Esophagus muscularis mucosa (tissue), 4 donors: ENCODE results near the gene BSCL2. TPM values are rescaled to one million over a fixed set of nuclear protein-coding genes. Genes with fewer than 3 reads are reported as not detected.

Experiments used
- DNase-seq: peaks from one replicate; pipeline ENCODE4 v3.0.0-alpha.2; 2017; ENCODE audit errors: extremely low spot score
- H3K27ac ChIP-seq, 4 donors: fragments of 200-600 bp; sonication (generic); replicated peaks in 1 of 4; 1 replicate in 3 of 4; 2 replicates in 1 of 4; pipeline ENCODE4 v1.5.1; 2016 to 2019; ENCODE audit warnings: mild to moderate bottlenecking in 1 of 4
- H3K27me3 ChIP-seq, 4 donors: fragments of 200-600 bp; sonication (generic); one replicate each; pipeline versions ENCODE4 v1.5.1 to v1.6.0; 2016 to 2019
- H3K36me3 ChIP-seq, 4 donors: fragments of 200-600 bp; sonication (generic); one replicate each; pipeline ENCODE4 v1.5.1; 2016 to 2019
- H3K4me1 ChIP-seq, 4 donors: fragments of 200-600 bp; sonication (generic); one replicate each; pipeline ENCODE4 v1.5.1; 2016 to 2019
- H3K4me3 ChIP-seq, 4 donors: fragments of 200-600 bp; sonication (generic); 1 replicate in 2 of 4; 2 replicates in 2 of 4; pipeline ENCODE4 v1.5.1; 2016 to 2019; ENCODE audit warnings: mild to moderate bottlenecking in 4 of 4, moderate library complexity in 1 of 4
- H3K9me3 ChIP-seq, 4 donors: fragments of 200-600 bp; sonication (generic); 1 replicate in 3 of 4; 2 replicates in 1 of 4; pipeline ENCODE4 v1.5.1; 2016 to 2019
- CTCF ChIP-seq, 3 experiments: fragments of 200-600 bp in 2 of 3; fragments of 450-650 bp in 1 of 3; sonication (generic) in 2 of 3; IDR thresholded peaks; one replicate each; pipeline ENCODE4 v1.5.1; 2017 to 2019; ENCODE audit warnings: antibody characterized with exemption in 3 of 3, mild to moderate bottlenecking in 2 of 3, moderate library complexity in 1 of 3
- EP300 ChIP-seq: sonication (generic); formaldehyde crosslinking; IDR thresholded peaks from one replicate; pipeline ENCODE4 v1.6.1; 2017; ENCODE audit warnings: antibody characterized with exemption
- POLR2A ChIP-seq: fragments of 450-650 bp; IDR thresholded peaks from one replicate; pipeline ENCODE4 v1.6.1; 2017; ENCODE audit warnings: antibody characterized with exemption, moderate library complexity, mild to moderate bottlenecking, low read depth
- POLR2AphosphoS5 ChIP-seq, 2 donors: sonication (generic); formaldehyde crosslinking; IDR thresholded peaks; one replicate each; pipeline ENCODE4 v1.6.1; 2017; ENCODE audit warnings: antibody characterized with exemption in 2 of 2
- whole genome bisulfite sequencing: methylation state at CpG from one replicate; pipeline ENCODE4 v1.1.5; 2018; 5-methylcytosine and 5-hydroxymethylcytosine counted together
- intact Hi-C: fragments of 100-400 bp; cut with DNase I; formaldehyde crosslinking; loops from one replicate; pipeline ENCODE4 v1.15.1; 2023
- total RNA-seq, 4 donors: library from RNA; depleted of rRNA; stranded (reverse); fragments of >200 nt; gene quantifications; one replicate each; pipeline versions ENCODE4 v1.1.0 to v1.2.1, GENCODE V29; 2016

Gene BSCL2
- total RNA-seq, 4 donors from 2014 or later: 25.3 to 58.1 (median 39.2) TPM

- H3K9me3 ChIP-seq: no peaks in the 10 kb centered on the region
- no peak for DNase-seq
- H3K4me1 ChIP-seq: peaks cover 44 to 70% (median 60%) of the 10 kb centered on the region in 4 donors
- H3K4me3 ChIP-seq: no peak overlapping the region
- H3K36me3 ChIP-seq: peaks cover 0 to 28% (median 21%) of the 10 kb centered on the region in 4 donors
- TF ChIP-seq CTCF (IDR thresholded peaks at IDR 0.05): no peak
- TF ChIP-seq POLR2A: no peak
- TF ChIP-seq POLR2AphosphoS5 (IDR thresholded peaks at IDR 0.05): no peak
- no peak for TF ChIP-seq EP300
- WGBS: 83% methylated on average over 4 of the region's 4 CpGs
- H3K27ac ChIP-seq: no peak overlapping the region
- intact Hi-C loops: no loop called here
- H3K27me3 ChIP-seq: no peaks in the 10 kb centered on the region
Observed at GRCh38 chr11:62669420-62670161, 37.6 kb downstream of the BSCL2 start.

DNA sequence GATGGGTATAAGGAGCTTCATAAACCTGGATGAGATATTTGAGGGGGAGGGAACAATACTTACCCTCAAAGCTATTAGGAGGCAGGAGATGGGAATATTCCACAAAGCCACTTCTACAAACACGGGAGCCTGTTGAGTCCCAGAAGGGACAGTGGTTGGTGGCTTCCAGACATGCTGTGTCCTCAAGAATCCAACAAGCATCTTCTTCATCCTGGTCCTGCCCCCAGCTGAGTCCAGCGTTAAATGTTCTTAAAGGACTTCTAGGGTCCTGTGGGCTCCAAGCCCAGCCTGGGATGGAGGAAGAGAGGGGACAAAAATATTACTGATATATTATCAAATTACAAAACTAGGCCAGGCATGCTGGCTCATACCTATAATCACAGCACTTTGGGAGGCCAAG lies 39.8 kb downstream of the BSCL2 start:
- Histone ChIP-seq H3K36me3 (peaks cover 5 to 23% (median 17%) of the 10 kb centered on the region in 4 donors), H3K27me3 (no peaks in the 10 kb centered on the region), H3K4me1 (peaks cover 42 to 73% (median 60%) of the 10 kb centered on the region in 4 donors), H3K27ac (peak overlapping the region in 3 of 4 donors; percentile 91 to 97 (median 92)), H3K4me3 (no peak overlapping the region), H3K9me3 (no peaks in the 10 kb centered on the region)
- no peak for DNase-seq
- intact Hi-C loops: no loop called here
- TF ChIP-seq POLR2A (no peak), CTCF (IDR thresholded peaks at IDR 0.05) (no peak), EP300 (no peak), POLR2AphosphoS5 (IDR thresholded peaks at IDR 0.05) (no peak)
- WGBS: 80% methylated on average over 2 of the region's 2 CpGs

GRCh38 chr11:62666259-62666926 lies 40.8 kb downstream of the BSCL2 start:
- Histone ChIP-seq H3K9me3 (no peaks in the 10 kb centered on the region), H3K27me3 (no peaks in the 10 kb centered on the region), H3K36me3 (peaks cover 7 to 32% (median 24%) of the 10 kb centered on the region in 4 donors), H3K4me1 (peaks cover 40 to 69% (median 55%) of the 10 kb centered on the region in 4 donors), H3K27ac (peak overlapping the region; percentile 91 to 97 (median 92)), H3K4me3 (peak overlapping the region; percentile 71 to 83 (median 82))
- intact Hi-C loops: no loop called here
- DNase-seq: no peak
- TF ChIP-seq POLR2AphosphoS5 (IDR thresholded peaks at IDR 0.05) (no peak), EP300 (no peak), CTCF (IDR thresholded peaks at IDR 0.05) (no peak), POLR2A (no peak)
- WGBS: 77% methylated on average over 3 of the region's 16 CpGs

GRCh38 chr11:62665599-62666258 lies 41.5 kb downstream of the BSCL2 start:
- Histone ChIP-seq H3K4me3 (peak overlapping the region; percentile 71 to 83 (median 82)), H3K27me3 (no peaks in the 10 kb centered on the region), H3K9me3 (no peaks in the 10 kb centered on the region), H3K4me1 (peaks cover 37 to 62% (median 50%) of the 10 kb centered on the region in 4 donors), H3K36me3 (peaks cover 7 to 32% (median 24%) of the 10 kb centered on the region in 4 donors), H3K27ac (peak overlapping the region; percentile 91 to 97 (median 92))
- WGBS: under 1% methylated on average over 28 of the region's 39 CpGs
- DNase-seq: peak; percentile 92
- intact Hi-C loops: no loop called here
- TF ChIP-seq CTCF (IDR thresholded peaks at IDR 0.05) (no peak), POLR2AphosphoS5 (IDR thresholded peaks at IDR 0.05) (no peak), EP300 (no peak), POLR2A (no peak)
